IPS-15b (cell line): ENCODE measurements around the gene XIRP1.

Source experiments
- H3K27me3 ChIP-seq: one replicate; pipeline ENCODE4 v1.6.1; 2013; ENCODE audit warnings: low read length; ENCODE audit not compliant: control insufficient read depth, insufficient read depth
- H3K36me3 ChIP-seq: one replicate; pipeline ENCODE4 v1.6.1; 2013; ENCODE audit warnings: low read length; ENCODE audit not compliant: control insufficient read depth, insufficient read depth
- H3K4me1 ChIP-seq: one replicate; pipeline ENCODE4 v1.6.1; 2013; ENCODE audit warnings: mild to moderate bottlenecking, low read length; ENCODE audit not compliant: control insufficient read depth, insufficient read depth
- H3K4me3 ChIP-seq: one replicate; pipeline ENCODE4 v1.5.1; 2013; ENCODE audit warnings: low read depth, low read length
- H3K9ac ChIP-seq: one replicate; pipeline ENCODE4 v1.6.1; 2013; ENCODE audit warnings: low read depth, mild to moderate bottlenecking, low read length
- H3K9me3 ChIP-seq: one replicate; pipeline ENCODE4 v1.6.1; 2013; ENCODE audit warnings: mild to moderate bottlenecking, low read length; ENCODE audit not compliant: control insufficient read depth, insufficient read depth

XIRP1 gene

DNA sequence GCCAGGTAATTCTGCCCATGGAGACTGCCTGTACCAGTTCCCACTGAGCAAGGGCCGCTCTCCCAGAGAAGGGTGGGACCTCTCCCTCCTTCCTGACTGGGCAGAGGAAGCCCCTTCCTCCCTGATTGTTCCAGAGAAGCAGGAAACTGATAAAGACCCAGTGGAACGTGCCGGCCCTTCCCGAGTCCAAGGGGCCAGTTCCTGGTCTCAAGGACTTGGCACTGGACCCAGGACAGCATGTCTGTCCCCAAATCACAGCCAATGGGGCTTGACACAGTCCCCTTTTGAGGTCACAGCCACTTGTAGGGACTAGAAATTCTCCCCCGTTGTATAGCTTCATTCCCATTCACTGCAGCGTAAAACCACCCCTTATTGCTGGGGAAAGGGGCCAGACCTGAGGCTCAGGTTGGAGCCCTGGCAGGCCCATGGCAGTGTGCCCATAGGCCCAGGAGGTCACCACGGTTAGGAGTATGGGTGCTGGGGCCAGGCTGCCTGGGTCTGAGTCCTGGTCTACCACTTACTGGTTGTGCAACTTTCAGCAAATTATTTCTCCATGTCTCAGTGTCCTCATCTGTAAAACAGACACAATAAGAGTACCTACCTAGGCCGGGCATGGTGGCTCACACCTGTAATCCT is 57.1 kb downstream of the XIRP1 start:
- no peak overlapping the region for H3K4me3 ChIP-seq
- no peaks in the 10 kb centered on the region for H3K9me3 ChIP-seq
- no peaks in the 10 kb centered on the region for H3K27me3 ChIP-seq
- no peak overlapping the region for H3K9ac ChIP-seq
- no peaks in the 10 kb centered on the region for H3K4me1 ChIP-seq
- H3K36me3 ChIP-seq = no peaks in the 10 kb centered on the region

- Histone ChIP-seq H3K36me3 (no peaks in the 10 kb centered on the region), H3K4me3 (no peak overlapping the region), H3K4me1 (no peaks in the 10 kb centered on the region), H3K9me3 (no peaks in the 10 kb centered on the region), H3K27me3 (no peaks in the 10 kb centered on the region), H3K9ac (no peak overlapping the region)
Measured at GRCh38 chr3:39134305-39134704, 58.1 kb downstream of the XIRP1 start.

DNA sequence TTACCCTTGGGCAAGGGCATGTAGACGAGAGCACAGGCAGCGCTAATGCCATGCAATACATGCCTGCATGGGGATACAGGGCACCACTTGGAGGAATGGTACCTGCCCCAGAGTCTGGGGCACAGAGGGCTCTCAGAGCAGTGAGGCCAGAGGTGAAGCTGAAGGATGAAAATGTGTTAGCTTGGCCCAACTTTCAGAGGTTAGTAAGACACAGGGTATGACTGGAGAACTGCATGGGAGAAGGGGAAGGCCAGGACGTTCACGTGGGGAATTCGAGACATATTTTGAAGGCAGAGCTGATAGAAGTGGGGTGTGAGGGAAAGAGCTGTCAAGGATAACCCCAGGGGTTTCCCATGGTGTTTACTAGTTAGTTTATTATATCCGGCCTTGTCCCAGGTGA is 58.6 kb downstream of the XIRP1 start:
- Histone ChIP-seq H3K36me3 (no peaks in the 10 kb centered on the region), H3K4me3 (no peak overlapping the region), H3K9ac (no peak overlapping the region)

More for the DNA sequence above, 58.6 kb downstream of the XIRP1 start:
- no peaks in the 10 kb centered on the region for H3K4me1 ChIP-seq
- no peaks in the 10 kb centered on the region for H3K9me3 ChIP-seq
- no peaks in the 10 kb centered on the region for H3K27me3 ChIP-seq
